K562 (cell line): Measurements from ENCODE around the gene FTSJ3. TPM values are rescaled to one million over a fixed set of nuclear protein-coding genes. Genes with fewer than 3 reads are reported as not detected.

Experiments
- ATF1 ChIP-seq, 2 experiments: fragments of 450-650 bp in 1 of 2; IDR thresholded peaks; 2 replicates each; pipeline ENCODE4 v1.6.1; 2016; ENCODE audit warnings: missing compliant biosample characterization in 1 of 2, missing genetic modification characterization in 1 of 2
- CBFA2T2 ChIP-seq: fragments of 450-650 bp; conservative IDR thresholded peaks from 2 replicates; pipeline ENCODE4 v1.6.1; 2017; ENCODE audit warnings: mild to moderate bottlenecking
- CEBPB ChIP-seq: fragments of 450-650 bp; IDR thresholded peaks from 2 replicates; pipeline ENCODE4 v1.6.1; 2016; ENCODE audit warnings: missing genetic modification characterization, missing compliant biosample characterization
- ESRRB ChIP-seq: fragments of 250-450 bp; sonication (Bioruptor Pico); IDR thresholded peaks from 2 replicates; pipeline ENCODE4 v1.5.0; 2020; ENCODE audit warnings: mild to moderate bottlenecking, moderate library complexity, borderline replicate concordance
- KAT7 ChIP-seq: sonication (generic); formaldehyde crosslinking; IDR thresholded peaks from 2 replicates; pipeline ENCODE4 v1.8.0; 2022; ENCODE audit warnings: missing genetic modification reagents, mild to moderate bottlenecking, borderline replicate concordance
- KLF13 ChIP-seq: fragments of 450-650 bp; IDR thresholded peaks from 2 replicates; pipeline ENCODE4 v1.6.1; 2016; ENCODE audit warnings: missing genetic modification characterization, low read depth, mild to moderate bottlenecking, missing compliant biosample characterization, moderate library complexity, borderline replicate concordance
- MCM5 ChIP-seq: fragments of 450-650 bp; IDR thresholded peaks from 2 replicates; pipeline ENCODE4 v1.6.1; 2016; ENCODE audit warnings: low read depth
- NCOA2 ChIP-seq, 2 experiments: fragments of 450-650 bp; IDR thresholded peaks; 2 replicates each; pipeline ENCODE4 v1.6.1; 2018; ENCODE audit warnings: mild to moderate bottlenecking in 2 of 2, moderate library complexity in 1 of 2; ENCODE audit not compliant: partially characterized antibody in 2 of 2
- REST ChIP-seq, 2 experiments: fragments of 450-650 bp; formaldehyde crosslinking in 1 of 2; IDR thresholded peaks; 2 replicates each; pipeline versions ENCODE4 v1.4.0 to v1.6.1; 2014 to 2020; ENCODE audit warnings: mild to moderate bottlenecking in 2 of 2, borderline replicate concordance in 1 of 2, low read depth in 1 of 2
- RFX7 ChIP-seq: fragments of 250-450 bp; sonication (Bioruptor Pico); IDR thresholded peaks from 2 replicates; pipeline ENCODE4 v1.5.1; 2021; ENCODE audit warnings: mild to moderate bottlenecking
- SAFB ChIP-seq: fragments of 200-400 bp; formaldehyde crosslinking; IDR thresholded peaks from 2 replicates; pipeline ENCODE4 v1.6.1; 2017; ENCODE audit warnings: low read depth, low read length, borderline replicate concordance
- SMAD1 ChIP-seq: fragments of 150-350 bp; IDR thresholded peaks from 2 replicates; pipeline ENCODE4 v1.6.1; 2014; ENCODE audit warnings: low read length, low read depth; ENCODE audit not compliant: partially characterized antibody
- TCF3 ChIP-seq: sonication (generic); formaldehyde crosslinking; IDR thresholded peaks from 2 replicates; pipeline ENCODE4 v1.4.0; 2020; ENCODE audit warnings: mild to moderate bottlenecking, missing genetic modification reagents
- ZC3H11A ChIP-seq: IDR thresholded peaks from 2 replicates; pipeline ENCODE4 v1.6.1; 2012; ENCODE audit warnings: low read depth, low read length, improper control_type of control experiment
- ZFP36 ChIP-seq: fragments of 150-350 bp; IDR thresholded peaks from 2 replicates; pipeline ENCODE4 v1.6.1; 2018; ENCODE audit warnings: low read length, low read depth; ENCODE audit not compliant: partially characterized antibody
- ZNF764 ChIP-seq: fragments of 250-450 bp; sonication (Bioruptor Pico); IDR thresholded peaks from 2 replicates; pipeline ENCODE4 v1.4.0; 2020; ENCODE audit warnings: low read depth, mild to moderate bottlenecking, moderate library complexity
- ZNF79 ChIP-seq: fragments of 250-450 bp; sonication (Bioruptor Pico); IDR thresholded peaks from 2 replicates; pipeline ENCODE4 v1.4.0; 2020; ENCODE audit warnings: low read depth, mild to moderate bottlenecking, moderate library complexity
- polyA plus RNA-seq, 8 experiments: library from polyadenylated mRNA; depleted of rRNA in 4 of 8; stranded (reverse) in 5 of 8; unstranded in 3 of 8; fragments of >200 nt; fragmentation: Nextera tagmentation in 2 of 8; fragmentation: Illumina TruSeq in 1 of 8; extraction: Ambion mirVana in 2 of 8; extraction: Trizol in 1 of 8; gene quantifications; 2 replicates each; pipeline versions ENCODE4 v1.2.1 to v1.2.3, GENCODE V29; 2011 to 2014; ENCODE audit warnings: inconsistent platforms in 1 of 8, missing spikeins in 1 of 8
- total RNA-seq, 7 experiments: library from RNA; depleted of rRNA in 6 of 7; stranded (reverse); fragments of >200 nt in 6 of 7; fragmentation: Illumina TruSeq in 2 of 7; extraction: Trizol in 2 of 7; gene quantifications; 2 replicates each; pipeline versions ENCODE4 v1.2.1 to v1.2.3, GENCODE V29; 2011 to 2021; ENCODE audit warnings: low replicate concordance in 1 of 7
- TF ChIP-seq, protein P1 (sequence below): fragments of 250-450 bp; sonication (Bioruptor Pico); IDR thresholded peaks from 2 replicates; pipeline ENCODE4 v1.4.0; 2020; ENCODE audit warnings: mild to moderate bottlenecking

FTSJ3 gene
- total and polyA plus RNA-seq, 9 of the 15 experiments (the other 6 are each of a cell fraction or from before 2014, with no cell fraction given): 18.0 to 65.6 (median 52.4) TPM

GRCh38 chr17:63842540-63843386 is 15.3 kb upstream of the FTSJ3 start, which contains the start of gene SMARCD2 (continued):
- TF ChIP-seq TCF3 (CRISPR knock-in tag) (no peak; the same call in none of the 2 replicates), SAFB (no peak), ZNF764 (CRISPR knock-in tag) (peak; percentile 85), RFX7 (CRISPR knock-in tag) (0 out of 2 replicates have a peak, but pooled peaks have one; percentile 64), ESRRB (no peak), ZFP36 (no peak), MCM5 (no peak), CEBPB (tag) (no peak), ZC3H11A (no peak), KLF13 (peak; percentile 72; the same call in 1 of the 2 replicates), CBFA2T2 (no peak), REST (IDR thresholded peaks at IDR 0.05; ENCODE audit: borderline replicate concordance) (peak; percentile 50; the same call in 1 of the 2 replicates), REST (CRISPR knock-in tag; IDR thresholded peaks at IDR 0.05; ENCODE audit: low read depth) (peak; percentile 77; the same call in 1 of the 2 replicates), ZNF79 (peak; percentile 58; the same call in 1 of the 2 replicates), ATF1 (CRISPR knock-in tag; IDR thresholded peaks at IDR 0.05) (peak; percentile 65), ATF1 (tag; IDR thresholded peaks at IDR 0.05) (peak; percentile 81), KAT7 (CRISPR knock-in tag) (peak; percentile 93; the same call in 1 of the 2 replicates), NCOA2 (IDR thresholded peaks at IDR 0.05; ENCODE audit: partially characterized antibody in 2 of 2) (no peak), SMAD1 (peak; percentile 77)
- TF ChIP-seq, protein P1, sequence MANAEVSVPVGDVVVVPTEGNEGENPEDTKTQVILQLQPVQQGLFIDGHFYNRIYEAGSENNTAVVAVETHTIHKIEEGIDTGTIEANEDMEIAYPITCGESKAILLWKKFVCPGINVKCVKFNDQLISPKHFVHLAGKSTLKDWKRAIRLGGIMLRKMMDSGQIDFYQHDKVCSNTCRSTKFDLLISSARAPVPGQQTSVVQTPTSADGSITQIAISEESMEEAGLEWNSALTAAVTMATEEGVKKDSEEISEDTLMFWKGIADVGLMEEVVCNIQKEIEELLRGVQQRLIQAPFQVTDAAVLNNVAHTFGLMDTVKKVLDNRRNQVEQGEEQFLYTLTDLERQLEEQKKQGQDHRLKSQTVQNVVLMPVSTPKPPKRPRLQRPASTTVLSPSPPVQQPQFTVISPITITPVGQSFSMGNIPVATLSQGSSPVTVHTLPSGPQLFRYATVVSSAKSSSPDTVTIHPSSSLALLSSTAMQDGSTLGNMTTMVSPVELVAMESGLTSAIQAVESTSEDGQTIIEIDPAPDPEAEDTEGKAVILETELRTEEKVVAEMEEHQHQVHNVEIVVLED (CRISPR knock-in tag): peak; percentile 79
